GM23338 (cell line): ENCODE results near the gene CERT1. TPM values are rescaled to one million over a fixed set of nuclear protein-coding genes. Genes with fewer than 3 reads are reported as not detected.

Source experiments
- ATAC-seq: fragments of 200-7000 bp; cut with Tn5 transposase; 3 replicates; pipeline ENCODE4 v1.9.1; 2020
- DNase-seq: peaks from one replicate; pipeline ENCODE4 v3.0.0-alpha.2; 2015; ENCODE audit warnings: low spot score
- H2AFZ ChIP-seq: fragments of 200-600 bp; sonication (generic); 2 replicates; pipeline ENCODE4 v1.8.0; 2016; ENCODE audit warnings: antibody characterized with exemption, mild to moderate bottlenecking, moderate library complexity
- H3F3A ChIP-seq: fragments of 200-600 bp; sonication (generic); replicated peaks from 2 replicates; pipeline ENCODE4 v1.8.0; 2017; ENCODE audit warnings: antibody characterized with exemption, mixed run types, low read depth
- H3K27ac ChIP-seq: fragments of 200-600 bp; sonication (generic); 2 replicates; pipeline ENCODE4 v1.6.1; 2016; ENCODE audit warnings: low read depth
- H3K27me3 ChIP-seq: fragments of 200-600 bp; sonication (generic); 2 replicates; pipeline ENCODE4 v1.8.0; 2016; ENCODE audit warnings: mild to moderate bottlenecking, mixed run types, moderate library complexity; ENCODE audit not compliant: insufficient read depth
- H3K36me3 ChIP-seq: fragments of 200-600 bp; sonication (generic); 2 replicates; pipeline ENCODE4 v1.8.0; 2016; ENCODE audit warnings: mild to moderate bottlenecking; ENCODE audit not compliant: insufficient read depth
- H3K4me1 ChIP-seq: fragments of 200-600 bp; sonication (generic); 2 replicates; pipeline ENCODE4 v1.8.0; 2016; ENCODE audit warnings: mild to moderate bottlenecking, moderate library complexity; ENCODE audit not compliant: insufficient read depth
- H3K4me2 ChIP-seq: fragments of 200-600 bp; sonication (generic); 2 replicates; pipeline ENCODE4 v1.7.1; 2017; ENCODE audit warnings: mixed run types
- H3K4me3 ChIP-seq: fragments of 200-600 bp; sonication (generic); 2 replicates; pipeline ENCODE4 v1.6.1; 2016; ENCODE audit warnings: mixed run types
- H3K79me2 ChIP-seq: fragments of 200-600 bp; sonication (generic); replicated peaks from 2 replicates; pipeline ENCODE4 v1.8.0; 2017; ENCODE audit warnings: mild to moderate bottlenecking; ENCODE audit not compliant: insufficient read depth
- H3K9me2 ChIP-seq: fragments of 200-600 bp; sonication (generic); 2 replicates; pipeline ENCODE4 v1.8.0; 2017; ENCODE audit not compliant: insufficient read depth
- H4K20me1 ChIP-seq: fragments of 200-600 bp; sonication (generic); replicated peaks from 2 replicates; pipeline ENCODE4 v1.8.0; 2017; ENCODE audit warnings: mild to moderate bottlenecking; ENCODE audit not compliant: insufficient read depth
- H3K27ac Mint-ChIP-seq: 2 replicates; pipeline ENCODE4 v1.8.0; 2020; ENCODE audit warnings: inconsistent platforms, mild to moderate bottlenecking, moderate library complexity, mixed read lengths
- H3K27me3 Mint-ChIP-seq: 3 replicates; pipeline ENCODE4 v1.8.0; 2022; ENCODE audit warnings: low read depth, mild to moderate bottlenecking, moderate library complexity, mixed read lengths, inconsistent platforms; ENCODE audit not compliant: insufficient read depth, poor library complexity
- H3K36me3 Mint-ChIP-seq: 3 replicates; pipeline ENCODE4 v1.8.0; 2021; ENCODE audit warnings: low read depth, mild to moderate bottlenecking, inconsistent platforms, moderate library complexity, mixed read lengths
- H3K4me1 Mint-ChIP-seq: 3 replicates; pipeline ENCODE4 v1.8.0; 2020; ENCODE audit warnings: mild to moderate bottlenecking, inconsistent platforms, mixed read lengths
- H3K4me3 Mint-ChIP-seq: 3 replicates; pipeline ENCODE4 v1.8.0; 2021; ENCODE audit warnings: moderate library complexity, mild to moderate bottlenecking, inconsistent platforms, mixed read lengths
- H3K9me3 Mint-ChIP-seq: 3 replicates; pipeline ENCODE4 v1.8.0; 2020; ENCODE audit warnings: moderate library complexity, mild to moderate bottlenecking, inconsistent platforms, mixed read lengths
- CTCF ChIP-seq, 2 experiments: fragments of 200-600 bp in 1 of 2; sonication (generic) in 1 of 2; conservative IDR thresholded peaks; 2 replicates each; pipeline versions ENCODE4 v1.5.1 to v1.6.1; 2016 to 2017; ENCODE audit warnings: antibody characterized with exemption in 2 of 2, low read depth in 2 of 2, mild to moderate bottlenecking in 2 of 2, moderate library complexity in 1 of 2
- JUNB ChIP-seq: IDR thresholded peaks from one replicate; pipeline ENCODE4 v1.6.1; 2016; ENCODE audit warnings: antibody characterized with exemption; ENCODE audit not compliant: unreplicated experiment
- NANOG ChIP-seq: IDR thresholded peaks from 2 replicates; pipeline ENCODE4 v1.6.1; 2016; ENCODE audit warnings: antibody characterized with exemption, borderline replicate concordance
- REST ChIP-seq: IDR thresholded peaks from one replicate; pipeline ENCODE4 v1.6.1; 2018; ENCODE audit warnings: antibody characterized with exemption; ENCODE audit not compliant: unreplicated experiment
- STAT1 ChIP-seq: IDR thresholded peaks from one replicate; pipeline ENCODE4 v1.6.1; 2016; ENCODE audit warnings: antibody characterized with exemption; ENCODE audit not compliant: unreplicated experiment
- ZNF331 ChIP-seq: fragments of 250-450 bp; sonication (Bioruptor Pico); IDR thresholded peaks from 2 replicates; pipeline ENCODE4 v1.5.0; 2020; ENCODE audit warnings: low read depth, mild to moderate bottlenecking, moderate library complexity
- ZNF462 ChIP-seq: fragments of 250-450 bp; sonication (Bioruptor Pico); IDR thresholded peaks from 2 replicates; pipeline ENCODE4 v1.5.0; 2020; ENCODE audit warnings: mild to moderate bottlenecking, moderate library complexity
- polyA plus RNA-seq: library from polyadenylated mRNA; unstranded; fragments of >200 nt; fragmentation: Nextera tagmentation; extraction: Ambion mirVana; gene quantifications from 2 replicates; pipeline ENCODE4 v1.2.1, GENCODE V29; 2016
- total RNA-seq: library from RNA; depleted of rRNA; stranded (reverse); fragments of >200 nt; shearing (Covaris generic); gene quantifications from 2 replicates; pipeline ENCODE4 v1.2.3, GENCODE V29; 2014

CERT1 gene
- total and polyA plus RNA-seq, 2 experiments from 2014 or later: 36.5 to 40.7 TPM

- Histone ChIP-seq H3K4me3 (peak overlapping the region; percentile 6), H3K4me1 (peaks cover 33% of the 10 kb centered on the region), H3K27ac (peak overlapping the region; percentile 4; the same call in 1 of the 2 replicates), H2AFZ (no peak overlapping the region), H3F3A (no peaks in the 10 kb centered on the region), H3K27me3 (no peaks in the 10 kb centered on the region), H3K9me2 (no peaks in the 10 kb centered on the region), H3K4me2 (peak overlapping the region; percentile 10), H3K79me2 (peaks cover 41% of the 10 kb centered on the region), H4K20me1 (no peaks in the 10 kb centered on the region), H3K36me3 (no peaks in the 10 kb centered on the region)
- H3K27ac Mint-ChIP-seq: peak overlapping the region; percentile 93
- peaks cover 3% of the 10 kb centered on the region for H3K27me3 Mint-ChIP-seq
- H3K9me3 Mint-ChIP-seq: no peaks in the 10 kb centered on the region; the same call in 2 of the 3 replicates
- TF ChIP-seq CTCF (conservative IDR thresholded peaks at IDR 0.05; ENCODE audit: low read depth in 2 of 2): no peak
- TF ChIP-seq ZNF331: no peak
- TF ChIP-seq NANOG: 0 out of 2 replicates have a peak, but pooled peaks have one; percentile 14
- no peak for TF ChIP-seq ZNF462 (CRISPR knock-in tag)
- TF ChIP-seq STAT1: no peak
- TF ChIP-seq REST: no peak
- TF ChIP-seq JUNB: no peak
- peak; percentile 62 for DNase-seq
- peaks cover 3% of the 10 kb centered on the region; the same call in 1 of the 3 replicates for H3K36me3 Mint-ChIP-seq
- peak overlapping the region; percentile 62 for H3K4me3 Mint-ChIP-seq
- ATAC-seq: peak; percentile 73
- H3K4me1 Mint-ChIP-seq: peaks cover 33% of the 10 kb centered on the region
Measured at GRCh38 chr5:75475364-75475763, 36.1 kb downstream of the CERT1 start.
